ENCODE data around the gene BNIP5.

BNIP5 gene

GRCh38 chr6:36335465-36336207 lies 1.1 kb downstream of the BNIP5 start:
- Histone ChIP-seq H3K27me3 (ENCODE audit: insufficient read depth, low read depth, severe bottlenecking) (no peaks in the 10 kb centered on the region), H3K9me3 (ENCODE audit: severe bottlenecking) (no peaks in the 10 kb centered on the region), H3K27ac (no peak overlapping the region), H3K4me3 (ENCODE audit: low read depth, low read length) (no peak overlapping the region), H3K36me3 (no peaks in the 10 kb centered on the region)
- no peak for DNase-seq
- TF ChIP-seq, protein P1, sequence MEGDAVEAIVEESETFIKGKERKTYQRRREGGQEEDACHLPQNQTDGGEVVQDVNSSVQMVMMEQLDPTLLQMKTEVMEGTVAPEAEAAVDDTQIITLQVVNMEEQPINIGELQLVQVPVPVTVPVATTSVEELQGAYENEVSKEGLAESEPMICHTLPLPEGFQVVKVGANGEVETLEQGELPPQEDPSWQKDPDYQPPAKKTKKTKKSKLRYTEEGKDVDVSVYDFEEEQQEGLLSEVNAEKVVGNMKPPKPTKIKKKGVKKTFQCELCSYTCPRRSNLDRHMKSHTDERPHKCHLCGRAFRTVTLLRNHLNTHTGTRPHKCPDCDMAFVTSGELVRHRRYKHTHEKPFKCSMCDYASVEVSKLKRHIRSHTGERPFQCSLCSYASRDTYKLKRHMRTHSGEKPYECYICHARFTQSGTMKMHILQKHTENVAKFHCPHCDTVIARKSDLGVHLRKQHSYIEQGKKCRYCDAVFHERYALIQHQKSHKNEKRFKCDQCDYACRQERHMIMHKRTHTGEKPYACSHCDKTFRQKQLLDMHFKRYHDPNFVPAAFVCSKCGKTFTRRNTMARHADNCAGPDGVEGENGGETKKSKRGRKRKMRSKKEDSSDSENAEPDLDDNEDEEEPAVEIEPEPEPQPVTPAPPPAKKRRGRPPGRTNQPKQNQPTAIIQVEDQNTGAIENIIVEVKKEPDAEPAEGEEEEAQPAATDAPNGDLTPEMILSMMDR (IDR thresholded peaks at IDR 0.05; ENCODE audit: low read depth, low read length) = no peak

GRCh38 chr6:36334832-36335459 lies 1.7 kb downstream of the BNIP5 start:
- TF ChIP-seq, protein P1 (IDR thresholded peaks at IDR 0.05; ENCODE audit: low read depth, low read length) = no peak
- no peak for DNase-seq

DNA sequence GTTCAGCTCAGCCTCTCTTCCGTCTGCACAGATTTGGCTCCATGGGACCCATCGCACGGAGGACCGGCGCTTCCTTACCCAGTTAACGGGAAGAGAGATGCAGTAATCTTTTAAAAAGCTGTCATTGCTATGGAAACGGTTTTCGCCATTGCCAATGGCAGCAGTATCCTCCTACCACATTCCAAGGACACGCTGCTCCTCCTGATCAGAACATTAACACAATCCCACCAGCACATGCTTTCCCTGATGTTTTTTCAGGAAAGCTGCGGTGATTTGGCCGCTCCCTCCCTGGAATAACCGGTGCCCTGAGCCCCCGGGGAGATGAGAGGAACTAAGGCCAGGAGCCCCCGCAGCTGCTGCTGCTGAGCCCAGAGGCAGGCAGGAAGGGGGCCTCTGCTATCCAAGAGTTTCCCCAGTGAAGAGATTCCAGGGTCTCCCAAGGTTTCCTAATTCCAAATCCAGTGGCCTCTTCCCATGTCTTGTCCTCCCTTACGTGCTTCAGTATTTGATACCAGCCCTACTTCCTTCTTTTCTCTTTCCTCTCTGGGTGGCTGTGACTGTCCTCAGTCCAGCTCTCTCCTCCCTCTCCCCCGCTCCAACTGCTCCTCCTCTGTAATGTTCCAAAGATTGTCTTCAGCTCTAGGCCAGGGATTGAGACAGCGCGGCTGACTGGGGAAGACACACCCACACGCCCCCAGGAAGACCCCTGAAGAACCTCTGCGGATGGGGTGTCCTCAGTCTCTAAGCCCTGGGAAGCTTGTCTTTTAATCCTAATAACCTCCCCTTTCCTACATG lies 2.6 kb downstream of the BNIP5 start:
- no peak overlapping the region for H3K4me3 ChIP-seq (ENCODE audit: low read depth, low read length)
- H3K9me3 ChIP-seq (ENCODE audit: severe bottlenecking) = no peaks in the 10 kb centered on the region
- DNase-seq = no peak
- no peaks in the 10 kb centered on the region for H3K36me3 ChIP-seq
- TF ChIP-seq, protein P1 (IDR thresholded peaks at IDR 0.05; ENCODE audit: low read depth, low read length) = no peak
- no peak overlapping the region for H3K27ac ChIP-seq
- no peaks in the 10 kb centered on the region for H3K27me3 ChIP-seq (ENCODE audit: insufficient read depth, low read depth, severe bottlenecking)

More at GRCh38 chr6:36334832-36335459, 1.7 kb downstream of the BNIP5 start:
- Histone ChIP-seq H3K4me3 (ENCODE audit: low read depth, low read length) (no peak overlapping the region), H3K27me3 (ENCODE audit: insufficient read depth, low read depth, severe bottlenecking) (no peaks in the 10 kb centered on the region), H3K27ac (no peak overlapping the region), H3K9me3 (ENCODE audit: severe bottlenecking) (no peaks in the 10 kb centered on the region), H3K36me3 (no peaks in the 10 kb centered on the region)

DNA sequence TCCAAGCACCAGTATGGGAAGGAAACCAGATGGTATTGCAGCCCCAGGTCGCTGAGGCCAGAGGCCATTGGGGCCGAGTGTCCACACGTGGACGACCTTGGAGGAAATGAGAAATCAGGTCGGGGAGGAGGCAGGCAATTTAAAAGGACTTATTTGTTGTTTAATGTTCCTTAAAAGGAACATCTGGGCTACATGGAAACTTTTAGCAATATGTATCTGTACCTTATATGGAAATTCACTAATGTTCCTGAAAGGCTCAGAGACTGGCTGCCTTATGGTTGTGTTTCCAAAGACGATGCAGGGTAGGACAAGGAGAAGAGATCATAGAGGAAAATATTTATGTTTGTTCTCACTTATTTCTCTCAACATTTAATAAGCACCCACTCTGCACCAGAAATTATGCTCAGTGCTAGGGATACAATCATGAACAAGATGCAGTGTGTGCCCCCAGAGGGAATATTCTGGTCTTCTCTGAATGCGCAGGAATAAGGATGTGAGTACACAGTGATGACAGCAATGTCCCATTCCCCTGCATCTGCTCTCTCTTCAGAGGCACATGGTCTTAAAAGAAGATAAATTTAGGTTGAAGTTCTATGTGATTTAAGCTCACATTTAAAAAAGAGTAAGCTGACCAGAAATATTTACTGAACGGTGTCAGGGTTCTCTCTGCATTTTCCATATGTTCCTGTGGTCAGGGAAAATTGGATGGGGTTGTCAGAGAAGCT lies 3.4 kb downstream of the BNIP5 start:
- no peaks in the 10 kb centered on the region for H3K27me3 ChIP-seq (ENCODE audit: insufficient read depth, low read depth, severe bottlenecking)
- TF ChIP-seq, protein P1 (IDR thresholded peaks at IDR 0.05; ENCODE audit: low read depth, low read length) = no peak

DNA sequence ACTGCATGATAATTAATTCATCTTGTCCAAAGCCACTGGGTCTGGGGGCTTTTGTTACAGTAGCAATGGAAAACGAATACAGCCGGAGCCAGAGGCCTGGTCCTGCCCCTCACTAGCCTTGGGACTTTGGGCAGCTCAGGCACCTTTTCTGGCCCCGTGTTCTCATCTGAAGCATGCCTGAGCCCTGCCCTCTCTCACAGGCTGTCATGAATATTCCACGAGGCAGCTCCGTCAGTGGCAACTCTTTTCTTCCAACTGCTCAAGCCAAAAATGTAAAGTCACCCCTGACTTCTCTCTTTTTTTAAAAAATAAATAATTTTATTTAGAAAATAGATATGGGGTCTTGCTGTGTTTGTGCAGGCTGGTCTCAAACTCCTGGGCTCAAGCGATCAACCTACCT lies 5.3 kb downstream of the BNIP5 start:
- no peak overlapping the region for H3K4me3 ChIP-seq (ENCODE audit: low read depth, low read length)
- no peaks in the 10 kb centered on the region for H3K27me3 ChIP-seq (ENCODE audit: insufficient read depth, low read depth, severe bottlenecking)
- TF ChIP-seq, protein P1 (IDR thresholded peaks at IDR 0.05; ENCODE audit: low read depth, low read length) = no peak
- no peak for DNase-seq
- H3K9me3 ChIP-seq (ENCODE audit: severe bottlenecking) = no peaks in the 10 kb centered on the region
- no peaks in the 10 kb centered on the region for H3K36me3 ChIP-seq
- H3K27ac ChIP-seq = no peak overlapping the region

More for the DNA sequence above, 3.4 kb downstream of the BNIP5 start:
- no peaks in the 10 kb centered on the region for H3K9me3 ChIP-seq (ENCODE audit: severe bottlenecking)
- H3K36me3 ChIP-seq = no peaks in the 10 kb centered on the region
- H3K4me3 ChIP-seq (ENCODE audit: low read depth, low read length) = no peak overlapping the region
- H3K27ac ChIP-seq = no peak overlapping the region
- DNase-seq = no peak

Data from WERI-Rb-1 (cell line).